Activated naive CD4-positive, alpha-beta T cell treated with anti-CD3 and anti-CD28 coated beads, Interleukin-2, amount 50 U/mL, for 24 hours (primary cell): ENCODE results near the gene RTRAF.

ENCODE experiments used
- H3K27ac Mint-ChIP-seq: one replicate; pipeline ENCODE4 v1.8.0; 2021; ENCODE audit warnings: mild to moderate bottlenecking, mixed read lengths
- H3K27me3 Mint-ChIP-seq: one replicate; pipeline ENCODE4 v1.8.0; 2021; ENCODE audit warnings: mixed read lengths
- H3K36me3 Mint-ChIP-seq: one replicate; pipeline ENCODE4 v1.8.0; 2021; ENCODE audit warnings: mixed read lengths
- H3K4me1 Mint-ChIP-seq: one replicate; pipeline ENCODE4 v1.8.0; 2021; ENCODE audit warnings: mixed read lengths
- H3K4me3 Mint-ChIP-seq: one replicate; pipeline ENCODE4 v1.8.0; 2021; ENCODE audit warnings: mild to moderate bottlenecking, mixed read lengths
- H3K9me3 Mint-ChIP-seq: one replicate; pipeline ENCODE4 v1.8.0; 2021; ENCODE audit warnings: mixed read lengths

RTRAF gene

DNA sequence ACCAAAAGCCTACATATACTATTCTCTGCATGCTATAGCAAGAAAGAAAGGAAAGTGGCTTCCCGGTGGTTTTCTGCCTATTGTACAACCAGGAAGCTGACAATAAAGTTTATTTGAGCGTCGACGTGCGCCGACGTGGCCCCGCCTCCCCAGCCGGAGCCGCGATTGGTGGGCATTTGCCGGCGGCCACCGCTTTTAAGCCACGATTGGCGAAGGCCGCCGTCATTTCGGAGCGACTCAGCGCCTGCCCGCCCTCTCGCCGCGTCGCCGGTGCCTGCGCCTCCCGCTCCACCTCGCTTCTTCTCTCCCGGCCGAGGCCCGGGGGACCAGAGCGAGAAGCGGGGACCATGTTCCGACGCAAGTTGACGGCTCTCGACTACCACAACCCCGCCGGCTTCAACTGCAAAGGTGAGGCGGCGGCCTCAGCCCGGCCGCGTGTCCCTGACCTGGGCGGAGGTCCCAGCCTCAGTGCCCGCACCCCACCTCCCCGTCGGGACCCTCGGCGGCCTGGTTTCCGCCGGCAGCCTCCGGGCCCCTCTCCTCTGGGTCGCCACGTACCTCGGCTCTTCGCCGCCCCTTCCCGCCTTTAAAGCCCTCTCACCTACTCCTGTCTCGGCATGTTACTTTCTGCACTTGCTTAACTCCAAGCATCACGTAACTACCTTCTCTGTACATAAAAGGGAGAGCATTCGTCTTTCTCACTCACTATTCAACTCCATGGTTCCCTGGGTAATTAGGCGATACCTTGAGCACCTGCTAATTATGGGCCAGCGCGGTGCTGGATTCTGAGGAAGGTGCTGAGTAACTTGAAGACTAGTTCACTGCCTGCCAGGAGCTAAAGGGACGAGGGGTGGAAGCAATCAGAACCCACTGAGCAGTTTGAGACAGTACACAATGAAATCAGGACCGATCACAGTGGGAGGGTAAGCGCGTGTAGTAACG is at the start of gene RTRAF:
RTRAF (plus strand) TSS at position 254 of the 942 bp plus-strand sequence; CDS start at position 348, 94 bp downstream.
- H3K4me3 Mint-ChIP-seq, result peak within 1 kb of the TSS; percentile 98
- H3K4me1 Mint-ChIP-seq, result peaks cover 41% of the 10 kb centered on the region
- peak within 1 kb of the TSS; percentile 99 for H3K27ac Mint-ChIP-seq
- peaks cover 12% of the 10 kb centered on the region for H3K36me3 Mint-ChIP-seq
- no peaks in the 10 kb centered on the region for H3K9me3 Mint-ChIP-seq
- H3K27me3 Mint-ChIP-seq, result no peaks in the 10 kb centered on the region

GRCh38 chr14:51939755-51940301 is 49.5 kb upstream of the RTRAF start:
- Mint-ChIP-seq H3K27me3 (no peaks in the 10 kb centered on the region), H3K9me3 (no peaks in the 10 kb centered on the region), H3K27ac (peak overlapping the region; percentile 92), H3K36me3 (peaks cover 24% of the 10 kb centered on the region), H3K4me3 (no peak overlapping the region), H3K4me1 (peaks cover 53% of the 10 kb centered on the region)

- Mint-ChIP-seq H3K27me3 (no peaks in the 10 kb centered on the region), H3K27ac (peak overlapping the region; percentile 55), H3K4me1 (peaks cover 58% of the 10 kb centered on the region), H3K4me3 (no peak overlapping the region), H3K36me3 (peaks cover 41% of the 10 kb centered on the region), H3K9me3 (peaks cover 15% of the 10 kb centered on the region)
Observed at GRCh38 chr14:51942971-51943370, 46.4 kb upstream of the RTRAF start.

GRCh38 chr14:51950007-51950406 is 39.3 kb upstream of the RTRAF start:
- H3K4me1 Mint-ChIP-seq, result peaks cover 38% of the 10 kb centered on the region
- H3K9me3 Mint-ChIP-seq, result peaks cover 15% of the 10 kb centered on the region
- no peak overlapping the region for H3K4me3 Mint-ChIP-seq
- peaks cover 41% of the 10 kb centered on the region for H3K36me3 Mint-ChIP-seq
- peak overlapping the region; percentile 8 for H3K27ac Mint-ChIP-seq
- H3K27me3 Mint-ChIP-seq, result no peaks in the 10 kb centered on the region

- Mint-ChIP-seq H3K27me3 (no peaks in the 10 kb centered on the region), H3K36me3 (peaks cover 35% of the 10 kb centered on the region), H3K27ac (no peak overlapping the region), H3K4me3 (no peak overlapping the region), H3K4me1 (peaks cover 24% of the 10 kb centered on the region), H3K9me3 (peaks cover 7% of the 10 kb centered on the region)
Observed at GRCh38 chr14:51951656-51952055, 37.7 kb upstream of the RTRAF start.

- Mint-ChIP-seq H3K4me1 (peaks cover 30% of the 10 kb centered on the region), H3K27me3 (no peaks in the 10 kb centered on the region), H3K9me3 (peaks cover 14% of the 10 kb centered on the region), H3K27ac (peak overlapping the region; percentile 57), H3K36me3 (peaks cover 47% of the 10 kb centered on the region), H3K4me3 (no peak overlapping the region)
Observed at GRCh38 chr14:51954031-51954430, 35.3 kb upstream of the RTRAF start.

DNA sequence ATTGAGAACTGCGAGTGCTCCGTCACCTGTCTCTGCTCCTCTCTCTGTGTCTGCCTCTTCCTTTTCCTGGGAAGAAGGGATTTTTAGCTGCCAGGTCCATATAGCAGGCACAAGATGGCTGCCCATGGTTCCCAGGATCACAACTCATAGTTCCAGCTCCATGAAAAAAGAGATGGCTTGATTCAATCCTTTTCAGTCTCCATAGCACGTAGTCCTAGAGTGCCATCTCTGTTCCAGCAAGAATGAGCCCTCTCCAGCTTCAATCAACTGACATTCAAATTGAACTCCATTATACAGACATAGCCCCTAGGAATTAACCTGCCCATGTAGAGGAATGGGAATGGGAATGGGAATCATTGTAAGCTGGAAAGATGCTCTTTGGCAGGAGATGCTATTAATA is 34.7 kb upstream of the RTRAF start:
- Mint-ChIP-seq H3K36me3 (peaks cover 53% of the 10 kb centered on the region), H3K4me1 (peaks cover 36% of the 10 kb centered on the region), H3K9me3 (peaks cover 20% of the 10 kb centered on the region), H3K4me3 (no peak overlapping the region), H3K27me3 (no peaks in the 10 kb centered on the region), H3K27ac (no peak overlapping the region)

DNA sequence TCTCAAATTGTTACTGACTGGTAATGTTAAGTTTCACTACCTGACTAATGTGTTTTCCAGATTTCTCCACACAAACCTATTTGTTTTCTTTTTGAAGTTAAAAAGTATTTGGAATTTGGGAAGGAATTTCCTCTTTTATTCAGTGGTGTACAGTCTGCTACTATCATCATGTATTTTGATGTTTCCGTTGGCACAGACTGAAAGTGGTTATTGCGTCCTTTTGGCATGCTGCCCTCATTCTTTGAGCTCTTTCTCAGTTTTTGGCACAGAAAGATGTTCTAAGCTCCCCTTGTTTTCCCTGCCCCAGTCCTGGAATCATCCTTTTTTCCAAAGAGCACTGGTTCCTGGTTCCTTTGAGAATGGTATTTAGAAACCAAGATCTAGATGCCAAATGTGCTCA is 31.4 kb upstream of the RTRAF start:
- Mint-ChIP-seq H3K27me3 (no peaks in the 10 kb centered on the region), H3K27ac (no peak overlapping the region), H3K36me3 (peaks cover 51% of the 10 kb centered on the region), H3K9me3 (peaks cover 27% of the 10 kb centered on the region), H3K4me1 (peaks cover 56% of the 10 kb centered on the region), H3K4me3 (no peak overlapping the region)

GRCh38 chr14:51959928-51960327 is 29.4 kb upstream of the RTRAF start:
- peaks cover 51% of the 10 kb centered on the region for H3K36me3 Mint-ChIP-seq
- H3K27ac Mint-ChIP-seq, result peak overlapping the region; percentile 61
- H3K4me3 Mint-ChIP-seq, result no peak overlapping the region
- H3K27me3 Mint-ChIP-seq, result no peaks in the 10 kb centered on the region
- peaks cover 27% of the 10 kb centered on the region for H3K9me3 Mint-ChIP-seq
- peaks cover 63% of the 10 kb centered on the region for H3K4me1 Mint-ChIP-seq

GRCh38 chr14:51960866-51961265 is 28.5 kb upstream of the RTRAF start:
- Mint-ChIP-seq H3K4me3 (no peak overlapping the region), H3K9me3 (peaks cover 27% of the 10 kb centered on the region), H3K27me3 (no peaks in the 10 kb centered on the region), H3K36me3 (peaks cover 50% of the 10 kb centered on the region), H3K27ac (peak overlapping the region; percentile 42), H3K4me1 (peaks cover 67% of the 10 kb centered on the region)

DNA sequence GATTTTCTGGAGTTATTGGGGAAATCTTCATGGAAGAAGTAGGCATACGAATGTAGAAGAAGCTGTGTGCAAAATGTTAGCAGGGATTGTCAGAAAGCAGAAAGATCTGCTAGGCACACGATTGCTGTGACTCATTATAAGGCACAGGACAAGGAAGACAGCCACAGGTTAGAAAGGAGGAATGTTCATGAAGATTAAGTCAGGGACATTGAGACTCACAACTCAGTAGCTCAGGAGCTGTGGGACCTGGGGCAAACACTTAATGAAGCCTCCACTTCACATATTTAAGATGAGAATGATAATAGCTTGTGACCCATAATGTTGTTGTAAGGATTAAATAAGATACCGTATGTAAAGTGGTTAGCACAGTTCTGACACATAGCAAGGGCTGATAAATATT is 26.6 kb upstream of the RTRAF start:
- Mint-ChIP-seq H3K9me3 (peaks cover 19% of the 10 kb centered on the region), H3K27me3 (no peaks in the 10 kb centered on the region), H3K27ac (peak overlapping the region; percentile 94), H3K4me3 (peak overlapping the region; percentile 51), H3K4me1 (peaks cover 61% of the 10 kb centered on the region), H3K36me3 (peaks cover 40% of the 10 kb centered on the region)

- Mint-ChIP-seq H3K4me3 (peak overlapping the region; percentile 58), H3K36me3 (peaks cover 37% of the 10 kb centered on the region), H3K4me1 (peaks cover 61% of the 10 kb centered on the region), H3K27ac (peak overlapping the region; percentile 85), H3K27me3 (no peaks in the 10 kb centered on the region), H3K9me3 (peaks cover 19% of the 10 kb centered on the region)
Observed at GRCh38 chr14:51963286-51963685, 26.1 kb upstream of the RTRAF start.

GRCh38 chr14:51967521-51967920 is 21.8 kb upstream of the RTRAF start:
- peaks cover 9% of the 10 kb centered on the region for H3K36me3 Mint-ChIP-seq
- H3K9me3 Mint-ChIP-seq, result no peaks in the 10 kb centered on the region
- no peaks in the 10 kb centered on the region for H3K27me3 Mint-ChIP-seq
- H3K4me1 Mint-ChIP-seq, result peaks cover 20% of the 10 kb centered on the region
- H3K27ac Mint-ChIP-seq, result peak overlapping the region; percentile 41
- H3K4me3 Mint-ChIP-seq, result no peak overlapping the region

- Mint-ChIP-seq H3K27me3 (no peaks in the 10 kb centered on the region), H3K9me3 (no peaks in the 10 kb centered on the region), H3K27ac (peak overlapping the region; percentile 67), H3K36me3 (peaks cover 5% of the 10 kb centered on the region), H3K4me1 (peaks cover 3% of the 10 kb centered on the region), H3K4me3 (no peak overlapping the region)
Observed at GRCh38 chr14:51969852-51970540, 19.4 kb upstream of the RTRAF start.

DNA sequence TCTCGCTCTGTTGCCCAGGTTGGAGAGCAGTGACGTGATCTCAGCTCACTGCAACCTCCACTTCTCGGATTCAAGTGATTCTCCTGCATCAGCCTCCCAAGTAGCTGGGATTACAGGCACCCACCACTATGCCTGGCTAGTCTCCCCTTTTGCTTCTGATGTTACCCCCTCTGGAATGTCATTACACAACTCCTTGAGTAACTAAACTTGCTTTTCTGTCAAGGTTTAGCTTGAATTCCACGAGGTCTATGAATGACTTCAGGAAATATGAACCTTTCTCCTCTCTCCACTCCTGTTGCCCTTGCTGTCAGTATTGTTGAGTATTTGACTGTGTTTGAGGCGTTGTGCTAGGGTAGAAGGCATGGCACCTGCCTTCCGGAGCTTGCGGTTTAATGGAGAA is 16.8 kb upstream of the RTRAF start:
- no peak overlapping the region for H3K4me3 Mint-ChIP-seq

GRCh38 chr14:51977075-51977474 is 12.3 kb upstream of the RTRAF start:
- Mint-ChIP-seq H3K36me3 (no peaks in the 10 kb centered on the region), H3K9me3 (no peaks in the 10 kb centered on the region), H3K27ac (no peak overlapping the region), H3K4me3 (no peak overlapping the region), H3K4me1 (peaks cover 6% of the 10 kb centered on the region), H3K27me3 (no peaks in the 10 kb centered on the region)

More for the DNA sequence above, 16.8 kb upstream of the RTRAF start:
- H3K27me3 Mint-ChIP-seq, result no peaks in the 10 kb centered on the region
- H3K9me3 Mint-ChIP-seq, result no peaks in the 10 kb centered on the region
- no peaks in the 10 kb centered on the region for H3K4me1 Mint-ChIP-seq
- no peaks in the 10 kb centered on the region for H3K36me3 Mint-ChIP-seq
- no peak overlapping the region for H3K27ac Mint-ChIP-seq
